WTC11 (cell line): Measurements from ENCODE around the gene FN3K.

Experiments used
- ATF1 ChIP-seq: sonication (generic); formaldehyde crosslinking; IDR thresholded peaks from 2 replicates; pipeline ENCODE4 v1.8.1; 2023; ENCODE audit warnings: mild to moderate bottlenecking, moderate library complexity, missing genetic modification reagents
- FOXP1 ChIP-seq: sonication (generic); formaldehyde crosslinking; IDR thresholded peaks from 2 replicates; pipeline ENCODE4 v1.8.0; 2022; ENCODE audit warnings: missing genetic modification reagents, mild to moderate bottlenecking, moderate library complexity, borderline replicate concordance
- TCF7 ChIP-seq: sonication (generic); formaldehyde crosslinking; IDR thresholded peaks from 2 replicates; pipeline ENCODE4 v1.8.0; 2022; ENCODE audit warnings: mild to moderate bottlenecking, low read depth, missing genetic modification reagents, moderate library complexity
- ZNF121 ChIP-seq: sonication (generic); formaldehyde crosslinking; IDR thresholded peaks from 2 replicates; pipeline ENCODE4 v1.8.0; 2023; ENCODE audit warnings: missing genetic modification reagents
- ZNF263 ChIP-seq: sonication (generic); formaldehyde crosslinking; IDR thresholded peaks from 2 replicates; pipeline ENCODE4 v1.8.1; 2022; ENCODE audit warnings: low read depth, mild to moderate bottlenecking, moderate library complexity, missing genetic modification reagents
- TF ChIP-seq, protein P1 (sequence below): fragments of 200-600 bp; IDR thresholded peaks from 2 replicates; pipeline ENCODE4 v1.8.0; 2022; ENCODE audit warnings: antibody characterized with exemption
- TF ChIP-seq, protein P2 (sequence below): sonication (generic); formaldehyde crosslinking; IDR thresholded peaks from 2 replicates; pipeline ENCODE4 v1.8.0; 2022; ENCODE audit warnings: mild to moderate bottlenecking, missing genetic modification reagents

DNA sequence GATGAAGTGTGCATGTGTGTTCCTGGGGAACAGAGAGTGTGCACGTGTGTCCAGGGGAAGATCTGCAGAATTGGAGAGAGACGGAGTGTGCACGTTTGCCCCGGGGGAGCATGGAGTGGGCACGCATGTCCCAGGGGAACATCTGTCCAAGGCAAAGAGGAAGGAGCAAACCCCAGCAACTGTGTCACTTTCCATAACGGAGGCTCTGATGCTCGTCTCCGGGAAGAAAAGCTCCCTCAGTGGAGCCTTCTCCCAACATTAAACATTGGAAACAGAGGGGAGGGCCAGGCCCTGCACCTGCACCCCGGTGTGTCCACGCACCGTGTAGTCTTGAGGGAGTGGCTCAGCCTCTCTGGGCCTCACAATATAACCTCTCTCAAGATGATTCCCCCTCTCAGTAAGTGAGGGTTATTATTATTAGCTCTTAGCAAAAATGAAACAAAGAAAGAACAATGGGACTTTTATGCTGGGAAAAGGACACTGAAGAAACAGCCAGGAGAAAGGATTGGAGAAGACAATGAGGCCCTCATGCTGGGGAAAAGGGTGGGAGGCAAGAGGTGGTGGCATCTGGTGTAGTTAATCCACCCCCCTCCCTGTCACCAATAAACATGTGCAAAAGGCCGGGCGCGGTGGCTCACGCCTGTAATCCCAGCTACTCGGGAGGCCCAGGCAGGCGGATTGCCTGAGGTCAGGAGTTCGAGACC lies 44.5 kb upstream of the FN3K start:
- TF ChIP-seq, protein P1, sequence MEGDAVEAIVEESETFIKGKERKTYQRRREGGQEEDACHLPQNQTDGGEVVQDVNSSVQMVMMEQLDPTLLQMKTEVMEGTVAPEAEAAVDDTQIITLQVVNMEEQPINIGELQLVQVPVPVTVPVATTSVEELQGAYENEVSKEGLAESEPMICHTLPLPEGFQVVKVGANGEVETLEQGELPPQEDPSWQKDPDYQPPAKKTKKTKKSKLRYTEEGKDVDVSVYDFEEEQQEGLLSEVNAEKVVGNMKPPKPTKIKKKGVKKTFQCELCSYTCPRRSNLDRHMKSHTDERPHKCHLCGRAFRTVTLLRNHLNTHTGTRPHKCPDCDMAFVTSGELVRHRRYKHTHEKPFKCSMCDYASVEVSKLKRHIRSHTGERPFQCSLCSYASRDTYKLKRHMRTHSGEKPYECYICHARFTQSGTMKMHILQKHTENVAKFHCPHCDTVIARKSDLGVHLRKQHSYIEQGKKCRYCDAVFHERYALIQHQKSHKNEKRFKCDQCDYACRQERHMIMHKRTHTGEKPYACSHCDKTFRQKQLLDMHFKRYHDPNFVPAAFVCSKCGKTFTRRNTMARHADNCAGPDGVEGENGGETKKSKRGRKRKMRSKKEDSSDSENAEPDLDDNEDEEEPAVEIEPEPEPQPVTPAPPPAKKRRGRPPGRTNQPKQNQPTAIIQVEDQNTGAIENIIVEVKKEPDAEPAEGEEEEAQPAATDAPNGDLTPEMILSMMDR: no peak
- TF ChIP-seq ZNF121 (CRISPR knock-in tag): no peak
- TF ChIP-seq ZNF263 (CRISPR knock-in tag): no peak
- no peak for TF ChIP-seq ATF1 (CRISPR knock-in tag)
- TF ChIP-seq, protein P2, sequence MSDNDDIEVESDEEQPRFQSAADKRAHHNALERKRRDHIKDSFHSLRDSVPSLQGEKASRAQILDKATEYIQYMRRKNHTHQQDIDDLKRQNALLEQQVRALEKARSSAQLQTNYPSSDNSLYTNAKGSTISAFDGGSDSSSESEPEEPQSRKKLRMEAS (CRISPR knock-in tag): no peak
- no peak for TF ChIP-seq FOXP1 (CRISPR knock-in tag)
- no peak for TF ChIP-seq TCF7 (CRISPR knock-in tag)
